ENCODE data around the gene PMEL. TPM values are rescaled to one million over a fixed set of nuclear protein-coding genes. Genes with fewer than 3 reads are reported as not detected.
"Not testable (repeated sequence)": the region's sequence is repeated elsewhere in the genome, so short reads cannot be mapped to it uniquely, and the experiment has no call there.

PMEL gene
- total and polyA plus RNA-seq, 2 donors (not counting 1 experiment from before 2014, with no cell fraction given): 0.50 to 0.84 TPM

DNA sequence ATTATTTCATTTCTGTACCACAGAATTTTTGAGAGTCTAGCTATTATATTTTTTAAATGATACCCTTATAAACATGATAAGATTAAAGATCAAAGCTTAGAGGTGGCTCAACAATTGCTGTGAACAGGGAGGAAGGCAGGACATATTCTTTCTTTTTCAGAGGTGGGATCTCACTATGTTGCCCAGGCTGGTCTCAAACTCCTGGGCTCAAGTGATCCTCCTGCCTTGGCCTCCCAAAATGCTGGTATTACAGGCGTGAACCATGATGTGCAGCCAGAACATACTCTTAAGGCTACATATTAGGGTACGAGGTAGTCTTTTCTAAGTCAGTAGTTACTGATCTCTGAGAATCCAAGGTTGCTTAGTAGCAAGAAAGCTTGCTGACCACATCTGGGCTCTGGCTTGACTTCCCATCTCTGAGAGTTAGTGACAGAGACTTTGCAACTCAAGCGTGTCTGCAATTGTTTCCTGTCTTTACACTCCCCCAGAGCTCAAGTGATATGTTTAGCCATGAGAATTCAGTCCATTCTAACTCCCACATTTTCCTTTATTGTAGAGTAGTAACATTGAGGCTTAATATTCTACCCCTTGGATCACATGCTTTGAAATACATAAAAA lies 16.6 kb upstream of the PMEL start:
- H3K27ac ChIP-seq (ENCODE audit: insufficient read depth, low read length): no peak overlapping the region
- no peak overlapping the region for H3K4me2 ChIP-seq (ENCODE audit: extremely low read depth, insufficient read depth, low read length)
- peaks cover 10% of the 10 kb centered on the region for H3K36me3 ChIP-seq (ENCODE audit: control insufficient read depth, insufficient read depth, low read length)
- TF ChIP-seq, protein P1, sequence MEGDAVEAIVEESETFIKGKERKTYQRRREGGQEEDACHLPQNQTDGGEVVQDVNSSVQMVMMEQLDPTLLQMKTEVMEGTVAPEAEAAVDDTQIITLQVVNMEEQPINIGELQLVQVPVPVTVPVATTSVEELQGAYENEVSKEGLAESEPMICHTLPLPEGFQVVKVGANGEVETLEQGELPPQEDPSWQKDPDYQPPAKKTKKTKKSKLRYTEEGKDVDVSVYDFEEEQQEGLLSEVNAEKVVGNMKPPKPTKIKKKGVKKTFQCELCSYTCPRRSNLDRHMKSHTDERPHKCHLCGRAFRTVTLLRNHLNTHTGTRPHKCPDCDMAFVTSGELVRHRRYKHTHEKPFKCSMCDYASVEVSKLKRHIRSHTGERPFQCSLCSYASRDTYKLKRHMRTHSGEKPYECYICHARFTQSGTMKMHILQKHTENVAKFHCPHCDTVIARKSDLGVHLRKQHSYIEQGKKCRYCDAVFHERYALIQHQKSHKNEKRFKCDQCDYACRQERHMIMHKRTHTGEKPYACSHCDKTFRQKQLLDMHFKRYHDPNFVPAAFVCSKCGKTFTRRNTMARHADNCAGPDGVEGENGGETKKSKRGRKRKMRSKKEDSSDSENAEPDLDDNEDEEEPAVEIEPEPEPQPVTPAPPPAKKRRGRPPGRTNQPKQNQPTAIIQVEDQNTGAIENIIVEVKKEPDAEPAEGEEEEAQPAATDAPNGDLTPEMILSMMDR (conservative IDR thresholded peaks at IDR 0.05 in 1 of 2, IDR thresholded peaks at IDR 0.05 in 1 of 2; ENCODE audit: low read depth in 1 of 2, low read length in 2 of 2): no peak
- no peak for TF ChIP-seq EZH2 (IDR thresholded peaks at IDR 0.05; ENCODE audit: low read length, missing control alignments)
- H3K4me1 ChIP-seq (ENCODE audit: control insufficient read depth, extremely low read depth, insufficient read depth, low read length): no peaks in the 10 kb centered on the region
- no peaks in the 10 kb centered on the region for H3K9me3 ChIP-seq (ENCODE audit: control insufficient read depth, insufficient read depth, low read depth, low read length)
- DNase-seq (ENCODE audit: low read depth in 2 of 2): no peak
- H3K79me2 ChIP-seq (ENCODE audit: control insufficient read depth, insufficient read depth, low read length): peaks cover 22% of the 10 kb centered on the region
- H3K9ac ChIP-seq (ENCODE audit: insufficient read depth, low read length): no peak overlapping the region
- H4K20me1 ChIP-seq (ENCODE audit: control insufficient read depth, extremely low read depth, insufficient read depth, low read length): no peaks in the 10 kb centered on the region
- H3K27me3 ChIP-seq (ENCODE audit: control insufficient read depth, insufficient read depth, low read length): no peaks in the 10 kb centered on the region
- no peak overlapping the region for H3K4me3 ChIP-seq (replicated peaks in 1 of 4; ENCODE audit: control extremely low read depth in 1 of 4, insufficient read depth in 1 of 4, low read depth in 3 of 4, low read length in 4 of 4)
- no peak overlapping the region for H2AFZ ChIP-seq (ENCODE audit: low read length)

DNA sequence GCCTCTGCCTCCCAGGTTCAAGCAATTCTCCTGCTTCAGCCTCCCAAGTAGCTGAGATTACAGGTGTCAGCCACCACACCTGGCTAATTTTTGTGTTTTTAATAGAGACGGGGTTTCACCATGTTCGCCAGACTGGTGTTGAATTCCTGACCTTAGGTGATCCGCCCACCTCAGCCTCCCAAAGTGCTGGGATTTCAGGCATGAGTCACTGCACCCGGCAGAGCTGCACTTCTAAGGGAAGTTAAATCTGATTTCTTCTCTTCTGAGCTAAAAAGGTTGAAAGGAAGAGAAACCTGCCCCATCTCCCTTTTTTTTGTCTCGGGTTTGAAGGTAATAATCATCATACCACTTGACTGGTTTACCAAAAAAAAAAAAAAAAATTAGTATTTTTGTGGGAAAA lies 16.0 kb upstream of the PMEL start:
- not testable (repeated sequence) for H2AFZ ChIP-seq (ENCODE audit: low read length); H3K4me2 ChIP-seq (ENCODE audit: extremely low read depth, insufficient read depth, low read length); H3K9ac ChIP-seq (ENCODE audit: insufficient read depth, low read length); H3K4me1 ChIP-seq (ENCODE audit: control insufficient read depth, extremely low read depth, insufficient read depth, low read length); H4K20me1 ChIP-seq (ENCODE audit: control insufficient read depth, extremely low read depth, insufficient read depth, low read length); H3K9me3 ChIP-seq (ENCODE audit: control insufficient read depth, insufficient read depth, low read depth, low read length); H3K27ac ChIP-seq (ENCODE audit: insufficient read depth, low read length); H3K27me3 ChIP-seq (ENCODE audit: control insufficient read depth, insufficient read depth, low read length); H3K4me3 ChIP-seq (replicated peaks in 1 of 4; ENCODE audit: control extremely low read depth in 1 of 4, insufficient read depth in 1 of 4, low read depth in 3 of 4, low read length in 4 of 4)
- peak in 1 of 2 donors; percentile 21 for DNase-seq (ENCODE audit: low read depth in 2 of 2)
- peaks cover 27% of the 10 kb centered on the region for H3K79me2 ChIP-seq (ENCODE audit: control insufficient read depth, insufficient read depth, low read length)
- H3K36me3 ChIP-seq (ENCODE audit: control insufficient read depth, insufficient read depth, low read length): peaks cover 10% of the 10 kb centered on the region

DNA sequence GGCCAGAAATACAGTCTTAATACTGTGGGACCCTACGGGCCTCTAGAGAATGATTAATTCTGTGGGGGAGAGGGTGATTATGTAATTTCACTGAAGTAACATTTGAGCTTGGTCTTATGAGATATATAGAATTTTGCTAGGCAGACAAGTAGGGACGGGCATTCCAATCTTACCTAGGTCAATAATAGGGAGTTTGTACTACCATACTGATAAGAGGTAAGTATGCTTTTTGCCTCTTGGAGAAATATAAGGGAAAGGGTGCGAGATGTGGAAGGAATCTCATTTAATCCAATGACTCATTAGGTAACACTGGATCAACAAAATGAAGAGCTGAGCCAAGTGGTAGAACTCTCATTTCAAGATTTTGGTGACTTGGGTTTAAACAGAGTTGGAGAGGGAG lies 13.2 kb upstream of the PMEL start:
- Histone ChIP-seq H3K4me1 (ENCODE audit: control insufficient read depth, extremely low read depth, insufficient read depth, low read length) (peaks cover 2% of the 10 kb centered on the region), H4K20me1 (ENCODE audit: control insufficient read depth, extremely low read depth, insufficient read depth, low read length) (no peaks in the 10 kb centered on the region), H3K4me3 (replicated peaks in 1 of 4; ENCODE audit: control extremely low read depth in 1 of 4, insufficient read depth in 1 of 4, low read depth in 3 of 4, low read length in 4 of 4) (no peak overlapping the region), H3K9me3 (ENCODE audit: control insufficient read depth, insufficient read depth, low read depth, low read length) (no peaks in the 10 kb centered on the region), H3K4me2 (ENCODE audit: extremely low read depth, insufficient read depth, low read length) (no peak overlapping the region), H3K27ac (ENCODE audit: insufficient read depth, low read length) (no peak overlapping the region), H3K9ac (ENCODE audit: insufficient read depth, low read length) (no peak overlapping the region), H2AFZ (ENCODE audit: low read length) (no peak overlapping the region), H3K79me2 (ENCODE audit: control insufficient read depth, insufficient read depth, low read length) (peaks cover 53% of the 10 kb centered on the region), H3K36me3 (ENCODE audit: control insufficient read depth, insufficient read depth, low read length) (peaks cover 8% of the 10 kb centered on the region), H3K27me3 (ENCODE audit: control insufficient read depth, insufficient read depth, low read length) (no peaks in the 10 kb centered on the region)
- TF ChIP-seq, protein P1 (conservative IDR thresholded peaks at IDR 0.05 in 1 of 2, IDR thresholded peaks at IDR 0.05 in 1 of 2; ENCODE audit: low read depth in 1 of 2, low read length in 2 of 2): no peak
- TF ChIP-seq EZH2 (IDR thresholded peaks at IDR 0.05; ENCODE audit: low read length, missing control alignments): no peak
- DNase-seq (ENCODE audit: low read depth in 2 of 2): no peak
